ENCODE results near the gene IPO13.

DNA sequence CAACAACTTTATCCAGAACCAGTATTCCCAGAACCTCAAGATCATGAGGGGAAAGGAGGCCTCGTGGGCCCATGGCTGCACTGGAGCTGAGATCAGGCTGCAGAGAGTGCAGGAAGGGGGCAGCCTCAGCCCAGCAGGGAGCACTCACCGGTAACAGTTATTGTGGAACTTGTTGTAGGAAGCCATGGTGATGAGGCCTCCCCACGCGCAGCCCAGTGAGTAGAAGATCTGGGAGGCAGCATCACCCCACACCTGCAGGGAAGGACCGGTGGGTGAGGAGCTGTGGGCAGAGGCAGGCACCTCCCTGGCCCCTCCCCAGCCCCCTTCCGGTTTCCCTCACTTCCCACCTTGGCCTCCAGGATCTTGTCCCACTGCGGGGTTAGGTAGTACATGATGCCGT, 55.4 kb downstream of the IPO13 start:
- TF ChIP-seq, protein P1, sequence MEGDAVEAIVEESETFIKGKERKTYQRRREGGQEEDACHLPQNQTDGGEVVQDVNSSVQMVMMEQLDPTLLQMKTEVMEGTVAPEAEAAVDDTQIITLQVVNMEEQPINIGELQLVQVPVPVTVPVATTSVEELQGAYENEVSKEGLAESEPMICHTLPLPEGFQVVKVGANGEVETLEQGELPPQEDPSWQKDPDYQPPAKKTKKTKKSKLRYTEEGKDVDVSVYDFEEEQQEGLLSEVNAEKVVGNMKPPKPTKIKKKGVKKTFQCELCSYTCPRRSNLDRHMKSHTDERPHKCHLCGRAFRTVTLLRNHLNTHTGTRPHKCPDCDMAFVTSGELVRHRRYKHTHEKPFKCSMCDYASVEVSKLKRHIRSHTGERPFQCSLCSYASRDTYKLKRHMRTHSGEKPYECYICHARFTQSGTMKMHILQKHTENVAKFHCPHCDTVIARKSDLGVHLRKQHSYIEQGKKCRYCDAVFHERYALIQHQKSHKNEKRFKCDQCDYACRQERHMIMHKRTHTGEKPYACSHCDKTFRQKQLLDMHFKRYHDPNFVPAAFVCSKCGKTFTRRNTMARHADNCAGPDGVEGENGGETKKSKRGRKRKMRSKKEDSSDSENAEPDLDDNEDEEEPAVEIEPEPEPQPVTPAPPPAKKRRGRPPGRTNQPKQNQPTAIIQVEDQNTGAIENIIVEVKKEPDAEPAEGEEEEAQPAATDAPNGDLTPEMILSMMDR (IDR thresholded peaks at IDR 0.05; ENCODE audit: insufficient read depth, low read length, poor library complexity, severe bottlenecking), result no peak
- no peak for TF ChIP-seq EZH2phosphoT487 (conservative IDR thresholded peaks at IDR 0.05; ENCODE audit: low read length)

All from SU-DHL-6 (cell line).